Stimulated activated CD8-positive, alpha-beta memory T cell treated with anti-CD3 and anti-CD28 coated beads, Interleukin-15, amount 100 ng/mL, for 4 hours (primary cell): ENCODE measurements around the gene GKN2.
"Not testable (repeated sequence)": the region's sequence is repeated elsewhere in the genome, so short reads cannot be mapped to it uniquely, and the experiment has no call there.

Source experiments
- DNase-seq, 2 donors: peaks; one replicate each; pipeline ENCODE4 v3.0.0-alpha.2; 2020; ENCODE audit warnings: low read depth in 2 of 2

Gene GKN2

GRCh38 chr2:68918497-68918896 lies 34.2 kb downstream of the GKN2 start:
- no peak for DNase-seq

- no peak for DNase-seq
Measured at GRCh38 chr2:68917034-68917718, 35.5 kb downstream of the GKN2 start.

- DNase-seq: no peak
Measured at GRCh38 chr2:68916226-68916625, 36.5 kb downstream of the GKN2 start.

- no peak for DNase-seq
Measured at GRCh38 chr2:68915393-68915792, 37.3 kb downstream of the GKN2 start.

- DNase-seq: no peak
Measured at GRCh38 chr2:68913359-68913758, 39.3 kb downstream of the GKN2 start.

- no peak for DNase-seq
Measured at GRCh38 chr2:68912732-68913131, 40.0 kb downstream of the GKN2 start.

- no peak for DNase-seq
Measured at GRCh38 chr2:68912111-68912510, 40.6 kb downstream of the GKN2 start.

- no peak for DNase-seq
Measured at GRCh38 chr2:68911709-68912108, 41.0 kb downstream of the GKN2 start.

GRCh38 chr2:68911246-68911645 lies 41.4 kb downstream of the GKN2 start:
- no peak for DNase-seq

- DNase-seq: peak; percentile 30 to 58
Measured at GRCh38 chr2:68909793-68910674, 42.7 kb downstream of the GKN2 start.

- peak; percentile 63 to 85 for DNase-seq
Measured at GRCh38 chr2:68908392-68908970, 44.2 kb downstream of the GKN2 start.

- no peak for DNase-seq
Measured at GRCh38 chr2:68907920-68908253, 44.8 kb downstream of the GKN2 start.

GRCh38 chr2:68907232-68907919 lies 45.3 kb downstream of the GKN2 start:
- no peak for DNase-seq

GRCh38 chr2:68906716-68907115 lies 46.0 kb downstream of the GKN2 start:
- no peak for DNase-seq

GRCh38 chr2:68905116-68905515 lies 47.6 kb downstream of the GKN2 start:
- DNase-seq: no peak

GRCh38 chr2:68901561-68901960 lies 51.1 kb downstream of the GKN2 start:
- no peak for DNase-seq

- DNase-seq: no peak
Measured at GRCh38 chr2:68901199-68901514, 51.5 kb downstream of the GKN2 start.

- no peak for DNase-seq
Measured at GRCh38 chr2:68900496-68901198, 52.0 kb downstream of the GKN2 start.

- not testable (repeated sequence) for DNase-seq
Measured at GRCh38 chr2:68895981-68896380, 56.7 kb downstream of the GKN2 start.
